GM20431 (cell line): Measurements from ENCODE around the gene CCDC183.
"Not testable (repeated sequence)": the region's sequence is repeated elsewhere in the genome, so short reads cannot be mapped to it uniquely, and the experiment has no call there.

Experiments used
- in situ Hi-C: fragments of 300-500 bp; cut with MseI, MboI; formaldehyde crosslinking; loops from one replicate; pipeline ENCODE4 v1.15.0; 2020; ENCODE audit warnings: low sequenced_read_pairs; ENCODE audit not compliant: unreplicated experiment

Gene CCDC183

DNA sequence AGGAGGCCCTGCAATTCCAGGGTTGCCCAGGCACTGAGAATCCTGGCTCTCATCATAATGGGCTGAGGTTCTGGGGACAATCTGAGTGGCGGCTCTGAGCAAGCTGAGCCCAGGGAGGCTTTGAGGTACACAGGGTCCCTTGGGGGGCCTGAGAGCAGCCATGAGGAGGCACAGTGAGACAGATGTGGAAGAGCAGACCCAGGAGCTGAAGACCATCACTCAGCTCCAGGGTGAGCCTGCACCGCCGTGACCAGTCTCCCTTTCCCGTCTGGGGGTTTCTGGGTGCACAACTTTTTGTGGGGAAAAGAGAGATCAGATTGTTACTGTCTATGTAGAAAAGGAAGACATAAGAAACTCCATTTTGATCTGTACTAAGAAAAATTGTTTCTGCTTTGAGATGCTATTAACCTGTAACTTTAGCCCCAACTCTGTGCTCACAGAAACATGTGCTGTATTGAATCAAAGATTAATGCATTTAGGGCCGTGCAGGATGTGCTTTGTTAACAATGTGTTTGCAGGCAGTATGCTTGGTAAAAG lies at the start of gene CCDC183:
CCDC183 (plus strand) TSS at position 101 of the 537 bp plus-strand sequence; CDS start at position 161, 60 bp downstream.
- in situ Hi-C loops, result no loop called here

DNA sequence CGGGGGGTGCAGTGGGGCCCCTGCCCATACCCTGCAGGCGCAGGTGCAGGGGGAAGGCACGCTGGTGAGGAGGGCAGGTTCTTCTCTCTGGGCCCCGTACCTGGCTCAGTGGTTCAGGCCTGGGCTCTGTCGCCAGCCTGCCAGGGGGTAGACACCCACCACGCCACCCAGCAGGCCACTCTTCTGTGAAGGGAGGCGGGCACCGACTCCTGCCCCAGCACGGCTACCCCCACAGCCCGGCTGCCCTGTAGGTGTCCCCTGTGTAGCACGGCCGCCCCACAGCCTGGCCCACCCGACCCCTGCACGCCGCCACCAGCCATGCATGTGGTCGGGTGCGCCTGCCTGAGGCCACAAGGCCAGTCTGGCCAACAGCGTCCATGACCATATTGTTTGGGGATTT lies 49.5 kb upstream of the CCDC183 start:
- in situ Hi-C loops, result no loop called here

DNA sequence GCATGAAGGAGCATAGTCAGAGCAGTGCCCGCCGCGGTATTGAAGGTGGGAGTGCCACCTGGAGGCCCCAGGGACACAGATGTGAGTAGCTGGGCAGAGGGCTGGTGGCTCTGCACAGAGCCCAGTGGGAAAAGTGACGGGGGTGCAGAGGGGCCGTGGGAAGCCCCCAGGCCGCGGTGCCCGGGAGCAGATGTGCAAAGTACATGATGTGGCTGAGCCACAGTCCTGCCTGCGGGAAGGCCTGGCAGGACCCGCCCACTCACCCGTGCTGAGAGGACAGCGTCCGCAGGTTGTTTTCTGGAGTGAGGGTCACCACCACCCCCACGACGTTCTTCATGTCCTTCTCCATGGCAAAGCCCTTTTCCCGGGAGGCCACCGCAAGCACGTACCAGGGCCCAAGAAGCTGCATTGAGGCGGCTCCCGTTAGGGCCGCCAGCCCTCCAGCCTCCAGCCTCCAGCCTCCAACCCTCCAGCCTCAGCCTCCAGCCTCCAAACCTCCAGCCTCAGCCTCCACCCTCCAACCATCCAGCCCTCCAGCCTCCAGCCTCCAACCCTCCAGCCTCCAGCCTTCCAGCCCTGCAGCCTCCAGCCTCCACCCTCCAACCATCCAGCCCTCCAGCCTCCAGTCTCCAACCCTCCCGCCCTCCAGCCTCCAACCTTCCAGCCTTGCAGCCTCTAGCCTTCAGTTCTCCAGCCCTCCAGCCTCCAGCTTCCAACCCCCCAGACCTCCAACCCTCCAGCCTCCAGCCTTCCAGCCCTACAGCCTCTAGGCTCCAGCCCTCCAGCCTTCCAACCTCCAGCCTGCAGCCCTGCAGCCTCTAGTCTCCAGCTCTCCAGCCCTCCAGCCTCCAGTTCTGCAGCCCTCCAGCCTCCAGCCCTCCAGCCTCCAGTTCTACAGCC lies 48.7 kb upstream of the CCDC183 start:
- in situ Hi-C loops, result no loop called here

DNA sequence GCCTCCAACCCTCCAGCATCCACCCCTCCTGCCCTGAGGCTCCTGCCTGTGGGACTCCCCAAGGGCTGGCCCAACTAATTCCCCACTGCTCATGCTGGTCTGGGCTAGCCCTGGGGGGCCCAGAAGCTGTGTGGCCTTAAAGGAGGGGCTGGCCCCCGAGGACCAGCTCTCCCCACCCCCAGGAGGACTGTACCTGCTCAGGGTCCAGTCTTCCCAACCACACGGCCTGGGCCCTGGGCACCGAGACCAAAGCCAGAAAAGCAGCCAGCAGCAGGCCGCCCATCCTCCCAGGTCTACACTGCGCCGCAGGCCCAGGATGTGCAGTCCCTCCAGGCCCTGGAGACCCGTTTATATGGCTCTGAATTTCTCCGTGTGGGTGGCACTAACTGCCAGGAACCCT lies 47.9 kb upstream of the CCDC183 start, which contains the start of gene LCN6:
LCN6 (minus strand) TSS at position 325 of the 400 bp plus-strand sequence; CDS start at position 283, 42 bp downstream.
- in situ Hi-C loops, result no loop called here

DNA sequence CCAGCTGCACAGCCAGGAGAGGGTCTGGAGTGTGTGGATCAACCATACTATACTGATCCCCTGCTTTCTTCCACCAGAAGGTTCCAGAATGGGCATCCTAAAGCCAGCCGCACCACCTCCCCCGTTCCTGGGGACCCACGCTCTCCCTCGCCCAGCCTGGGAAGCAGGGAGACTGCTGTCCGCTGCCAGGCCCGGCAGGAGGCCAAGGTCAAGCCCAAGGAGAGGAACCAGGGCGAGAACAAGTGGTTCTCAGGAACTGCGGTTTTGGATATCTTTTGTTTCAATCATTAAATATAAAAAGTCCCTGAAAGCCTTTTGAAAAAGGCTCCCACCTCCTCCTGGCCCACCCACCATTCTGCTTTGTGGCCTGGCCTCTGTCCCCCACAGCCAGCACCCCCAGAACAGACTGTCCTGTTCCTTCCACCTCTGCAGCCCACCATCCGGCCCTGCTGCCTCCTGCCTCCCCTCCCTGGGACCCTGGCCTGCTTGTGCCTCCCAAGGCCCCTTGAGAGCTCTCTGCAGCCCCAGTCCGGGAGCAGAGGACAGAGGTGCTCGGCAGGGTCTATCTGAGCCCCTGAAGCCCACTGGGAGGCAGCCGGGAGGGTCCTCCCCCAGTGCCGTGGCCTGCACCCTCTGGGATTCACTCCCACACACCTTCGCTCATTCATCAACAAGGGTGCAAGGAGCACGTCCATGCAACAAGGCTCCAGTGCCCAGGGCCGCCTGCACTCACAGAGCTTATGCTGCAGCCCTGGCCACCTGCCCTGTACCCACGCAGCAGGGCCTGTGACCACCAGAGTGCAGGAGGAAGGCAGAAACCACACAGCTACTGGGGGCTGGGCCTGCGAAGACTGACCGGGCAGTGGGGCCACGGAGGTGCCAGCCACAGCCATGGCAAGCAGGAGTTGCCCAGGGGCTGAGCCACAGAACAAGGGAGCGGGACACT lies 47.2 kb upstream of the CCDC183 start:
- in situ Hi-C loops, result no loop called here

DNA sequence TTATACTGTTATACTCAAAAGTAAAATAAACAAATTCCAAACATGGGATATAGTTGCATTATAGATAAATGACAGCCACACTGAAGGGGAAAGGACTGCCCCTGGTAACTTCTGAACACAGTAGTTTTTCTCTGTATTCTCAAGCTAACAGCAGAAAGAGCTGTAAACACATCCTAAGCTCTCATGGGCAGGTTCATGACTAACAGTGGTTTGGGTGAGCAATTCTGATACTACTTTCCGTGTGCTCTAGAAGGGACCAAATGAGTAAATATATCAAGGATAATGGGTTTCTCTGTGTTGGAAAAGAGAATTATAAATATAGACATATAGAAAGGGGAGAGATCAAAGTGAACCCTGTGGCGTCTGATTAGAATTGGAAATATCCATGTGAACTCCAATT lies 45.6 kb upstream of the CCDC183 start:
- in situ Hi-C loops, result no loop called here

DNA sequence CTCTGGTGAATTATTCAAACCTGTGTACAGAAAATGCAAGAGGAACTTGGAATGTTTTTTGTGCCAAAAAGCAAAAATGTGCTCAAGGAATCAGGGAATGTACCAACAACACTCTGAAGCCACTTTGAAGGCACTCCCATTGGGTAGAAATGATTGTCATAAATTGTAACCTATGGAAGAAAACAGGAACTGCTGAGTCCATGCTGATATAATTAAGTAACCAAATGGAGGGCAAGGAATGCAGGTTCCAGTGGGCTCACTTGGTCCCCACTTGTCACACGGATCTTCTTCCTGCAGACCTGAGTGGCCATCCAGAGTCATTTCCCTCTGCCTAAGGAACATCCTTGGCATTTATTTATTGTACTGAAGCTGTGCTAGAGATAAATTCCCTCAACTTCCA lies 44.9 kb upstream of the CCDC183 start:
- in situ Hi-C loops, result no loop called here

DNA sequence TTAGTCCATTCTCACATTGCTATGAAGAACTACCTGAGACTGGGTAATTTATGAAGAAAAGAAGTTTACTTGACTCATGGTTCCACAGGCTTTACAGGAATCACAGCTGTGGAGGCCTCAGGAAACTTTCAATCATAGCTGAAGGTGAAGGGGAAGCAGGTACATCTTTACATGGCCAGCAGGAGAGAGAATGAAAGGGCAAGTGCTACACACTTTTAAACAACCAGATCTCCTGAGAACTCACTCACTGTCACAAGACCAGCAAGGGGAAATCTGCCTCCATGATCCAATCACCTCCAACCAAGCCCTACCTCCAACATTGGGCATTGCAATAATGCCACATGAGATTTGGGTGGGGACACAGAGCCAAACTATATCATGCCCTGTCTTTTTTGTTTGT lies 44.3 kb upstream of the CCDC183 start:
- in situ Hi-C loops, result no loop called here

DNA sequence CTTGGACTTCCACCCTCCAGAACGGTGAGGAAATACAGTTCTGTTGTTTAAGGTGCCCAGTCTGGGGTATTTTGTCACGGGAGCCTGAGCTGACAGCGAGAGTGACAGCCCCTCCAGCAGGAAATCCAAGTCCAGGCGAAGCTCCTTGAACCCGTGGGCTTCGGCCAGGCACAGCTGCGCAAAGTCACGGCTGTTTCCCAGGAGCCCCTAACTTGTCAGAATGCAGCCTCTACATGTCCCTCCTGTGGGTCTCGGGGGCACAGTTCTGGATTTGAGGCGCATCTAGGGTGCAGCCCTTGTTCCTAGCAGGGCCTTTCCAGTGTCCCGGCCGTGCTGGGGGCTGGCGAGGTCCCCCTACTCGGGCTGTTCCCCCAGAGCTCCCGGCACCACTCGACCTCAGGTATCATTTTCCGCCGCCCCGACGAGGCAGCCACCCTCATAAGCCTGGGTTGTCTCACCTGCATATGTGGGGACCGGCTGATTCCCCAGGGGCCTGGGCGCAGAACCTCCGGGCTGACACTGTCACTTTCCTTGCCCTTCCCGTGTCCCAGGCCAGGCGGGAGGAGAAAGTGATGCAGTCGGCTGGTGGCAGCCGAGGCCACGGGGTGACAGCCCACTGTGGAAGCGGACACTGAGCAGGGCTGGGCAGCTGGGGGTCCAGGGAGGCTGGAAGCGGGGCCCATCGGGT lies 42.6 kb upstream of the CCDC183 start:
- in situ Hi-C loops, result no loop called here

DNA sequence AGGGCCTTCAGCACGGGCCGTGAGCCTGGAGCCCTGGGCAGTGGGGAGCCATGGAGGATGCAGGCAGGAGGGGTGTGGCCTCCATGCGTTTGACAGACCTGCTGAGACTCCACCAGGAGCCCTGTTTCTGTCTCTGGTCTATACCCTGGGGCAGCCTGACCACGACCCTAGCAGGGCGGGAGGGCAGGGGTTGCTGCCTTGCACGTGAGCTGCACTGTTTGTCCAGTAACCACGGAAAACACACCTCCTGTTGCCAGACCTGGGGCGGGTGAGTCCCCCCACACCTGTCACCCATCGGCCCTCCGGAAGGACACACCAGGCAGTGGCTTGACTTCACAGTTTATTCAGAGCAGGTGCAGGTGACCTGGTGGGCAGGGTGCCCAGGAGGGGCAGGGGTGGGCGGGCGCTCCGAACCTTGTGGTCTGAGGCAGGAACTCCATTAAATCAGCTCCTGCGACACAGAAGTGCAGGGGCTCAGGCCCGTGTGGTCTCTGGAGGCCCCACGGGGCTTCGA lies 42.0 kb upstream of the CCDC183 start:
- in situ Hi-C loops, result no loop called here

DNA sequence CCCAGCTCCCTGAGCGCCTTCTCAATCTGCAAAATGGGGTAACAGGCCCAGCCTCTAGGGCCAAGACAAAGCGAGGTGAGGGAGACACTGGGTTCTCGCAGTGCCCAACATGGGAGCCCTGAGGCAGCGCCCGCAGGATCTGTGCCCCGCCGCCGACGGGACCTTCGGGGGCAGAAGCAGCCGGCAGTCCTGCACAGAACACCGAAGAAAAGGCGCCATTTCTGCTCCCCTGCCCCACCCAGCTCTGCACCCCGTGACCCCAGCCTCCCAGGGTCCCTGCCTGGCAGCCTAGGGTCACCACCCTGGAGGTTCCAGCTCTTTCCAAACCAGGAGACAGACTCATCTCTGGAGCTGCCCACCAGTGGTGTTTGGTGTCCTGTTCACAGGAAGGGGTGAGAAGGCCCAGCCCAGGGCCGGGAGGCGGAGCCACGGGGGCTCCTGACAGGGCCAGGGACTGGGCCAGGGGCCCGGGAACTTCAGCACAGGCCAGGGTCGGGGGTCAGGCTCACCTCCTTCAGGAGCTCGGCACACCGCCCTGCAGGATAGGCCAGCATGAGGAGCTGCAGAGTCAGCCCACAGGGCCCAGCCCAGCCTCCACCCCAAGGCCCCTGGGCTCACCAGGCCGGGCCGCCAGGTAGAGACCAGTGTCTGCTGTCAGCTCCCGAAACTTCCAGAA lies 41.4 kb upstream of the CCDC183 start:
- in situ Hi-C loops, result no loop called here

DNA sequence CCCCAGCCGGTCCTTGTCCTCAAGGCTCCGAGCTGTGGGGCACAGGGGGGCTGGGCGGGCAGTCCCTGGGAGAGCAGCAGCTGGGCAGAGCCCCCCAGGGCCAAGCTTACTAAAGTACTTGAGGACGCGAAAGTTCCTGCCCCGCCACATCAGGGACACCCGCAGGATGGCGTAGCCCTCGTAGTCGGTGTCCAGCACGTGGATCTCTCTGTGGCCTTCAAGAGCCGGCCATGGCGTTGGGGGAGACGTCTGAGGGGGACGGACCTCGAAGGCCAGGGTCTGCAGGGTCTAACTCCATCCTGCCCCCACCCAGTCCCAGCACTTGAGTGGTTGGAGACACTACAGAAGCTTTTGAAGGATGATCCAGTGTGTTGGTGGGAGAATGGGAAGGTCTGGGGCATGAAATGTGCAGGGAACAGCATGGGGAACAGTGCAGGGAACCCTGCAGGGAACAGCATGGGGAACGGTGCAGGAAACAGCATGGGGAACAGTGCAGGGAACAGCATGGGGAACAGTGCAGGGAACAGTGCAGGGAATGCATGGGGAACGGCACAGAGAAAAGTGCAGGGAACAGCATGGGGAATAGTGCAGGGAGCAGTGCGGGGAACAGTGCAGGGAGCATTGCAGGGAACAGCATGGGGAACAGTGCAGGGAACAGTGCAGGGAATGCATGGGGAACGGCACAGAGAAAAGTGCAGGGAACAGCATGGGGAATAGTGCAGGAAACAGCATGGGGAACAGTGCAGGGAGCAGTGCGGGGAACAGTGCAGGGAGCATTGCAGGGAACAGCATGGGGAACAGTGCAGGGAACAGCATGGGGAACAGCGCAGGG lies 40.6 kb upstream of the CCDC183 start:
- in situ Hi-C loops, result not testable (repeated sequence)

DNA sequence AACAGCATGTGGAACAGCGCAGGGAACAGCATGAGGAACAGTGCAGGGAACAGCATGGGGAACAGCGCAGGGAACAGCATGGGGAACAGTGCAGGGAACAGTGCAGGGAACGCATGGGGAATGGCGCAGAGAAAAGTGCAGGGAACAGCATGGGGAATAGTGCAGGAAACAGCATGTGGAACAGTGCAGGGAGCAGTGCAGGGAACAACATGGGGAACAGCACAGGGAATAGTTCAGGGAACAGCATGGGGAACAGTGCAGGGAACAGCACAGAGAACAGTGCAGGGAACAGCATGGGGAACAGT lies 40.1 kb upstream of the CCDC183 start:
- in situ Hi-C loops, result no loop called here

DNA sequence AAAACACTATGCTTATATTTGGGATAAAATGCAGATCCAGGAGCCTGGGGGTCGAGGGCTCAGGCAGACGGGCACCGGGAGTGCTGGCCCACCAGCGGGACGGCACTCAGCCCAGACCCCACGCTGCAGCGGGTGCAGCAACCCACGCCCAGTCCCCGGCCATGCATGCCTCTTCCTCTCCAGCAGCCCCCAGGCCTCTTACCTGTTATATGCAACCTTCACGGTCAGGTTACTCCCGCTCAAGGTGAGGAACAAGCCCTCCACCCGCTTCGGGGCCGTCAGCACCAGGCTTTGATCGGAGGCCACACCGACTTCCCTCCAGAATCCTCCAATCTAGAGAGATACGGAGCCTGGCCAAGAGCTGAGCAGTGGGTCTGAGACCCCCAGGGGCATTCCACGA lies 39.3 kb upstream of the CCDC183 start:
- in situ Hi-C loops, result no loop called here

DNA sequence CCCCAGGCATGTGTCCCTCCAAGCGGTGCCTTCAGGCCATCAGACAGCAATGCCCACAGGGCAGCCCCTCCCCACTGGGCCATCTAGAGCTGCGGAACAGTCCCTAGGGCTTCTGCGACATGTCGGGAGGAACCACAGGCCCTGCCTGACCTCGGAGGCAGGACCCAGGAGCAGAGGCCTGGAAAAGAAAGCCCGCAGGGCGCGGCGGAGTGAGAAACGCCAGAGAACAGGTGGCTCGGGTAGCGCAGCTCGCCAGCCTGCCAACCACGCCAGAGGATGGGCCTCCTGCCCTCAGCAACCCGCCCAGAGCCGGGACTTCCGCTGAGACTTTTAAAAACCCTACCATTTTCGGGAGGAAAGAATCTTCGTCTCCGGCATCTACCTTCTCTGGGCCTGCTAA lies 38.8 kb upstream of the CCDC183 start:
- in situ Hi-C loops, result no loop called here

DNA sequence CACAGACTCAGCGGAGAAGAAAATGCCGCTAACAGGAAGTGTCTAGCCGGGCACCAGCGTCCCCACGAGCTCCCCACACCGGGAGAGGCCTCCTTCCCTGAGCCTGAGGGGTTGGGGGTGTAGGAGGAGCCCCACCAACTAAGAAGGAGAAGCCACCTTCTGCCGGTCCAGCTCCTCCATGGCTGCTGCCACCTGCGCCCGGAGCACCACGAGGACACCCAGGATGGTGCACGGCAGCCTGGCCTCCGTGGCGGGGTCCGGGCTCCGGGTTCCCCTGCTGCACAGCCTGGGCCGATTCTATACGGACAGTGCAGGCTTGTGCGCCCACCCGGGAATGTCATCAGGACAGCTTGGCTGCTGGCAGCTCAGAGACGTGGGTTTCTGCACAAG lies 38.4 kb upstream of the CCDC183 start:
- in situ Hi-C loops, result no loop called here

DNA sequence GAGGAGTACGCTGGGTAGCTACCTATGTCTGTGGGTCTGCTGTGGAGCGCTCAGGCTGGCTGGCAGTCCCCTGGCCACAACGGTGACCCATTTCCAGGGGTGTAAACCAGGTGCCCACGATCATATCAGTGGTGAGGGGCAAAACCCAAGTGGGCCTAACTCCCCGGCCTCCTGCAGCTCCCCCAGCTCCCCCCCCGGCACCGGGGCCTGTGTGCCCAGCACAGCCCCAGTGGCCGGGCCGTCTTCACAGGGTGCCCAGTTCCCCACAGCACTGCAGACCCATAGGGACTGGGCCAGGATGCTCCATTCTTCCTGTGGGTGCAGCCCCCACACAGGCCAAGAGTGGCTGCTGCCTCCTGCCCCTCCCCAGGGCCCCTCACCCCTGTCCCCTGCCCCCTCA lies 37.1 kb upstream of the CCDC183 start:
- in situ Hi-C loops, result no loop called here

DNA sequence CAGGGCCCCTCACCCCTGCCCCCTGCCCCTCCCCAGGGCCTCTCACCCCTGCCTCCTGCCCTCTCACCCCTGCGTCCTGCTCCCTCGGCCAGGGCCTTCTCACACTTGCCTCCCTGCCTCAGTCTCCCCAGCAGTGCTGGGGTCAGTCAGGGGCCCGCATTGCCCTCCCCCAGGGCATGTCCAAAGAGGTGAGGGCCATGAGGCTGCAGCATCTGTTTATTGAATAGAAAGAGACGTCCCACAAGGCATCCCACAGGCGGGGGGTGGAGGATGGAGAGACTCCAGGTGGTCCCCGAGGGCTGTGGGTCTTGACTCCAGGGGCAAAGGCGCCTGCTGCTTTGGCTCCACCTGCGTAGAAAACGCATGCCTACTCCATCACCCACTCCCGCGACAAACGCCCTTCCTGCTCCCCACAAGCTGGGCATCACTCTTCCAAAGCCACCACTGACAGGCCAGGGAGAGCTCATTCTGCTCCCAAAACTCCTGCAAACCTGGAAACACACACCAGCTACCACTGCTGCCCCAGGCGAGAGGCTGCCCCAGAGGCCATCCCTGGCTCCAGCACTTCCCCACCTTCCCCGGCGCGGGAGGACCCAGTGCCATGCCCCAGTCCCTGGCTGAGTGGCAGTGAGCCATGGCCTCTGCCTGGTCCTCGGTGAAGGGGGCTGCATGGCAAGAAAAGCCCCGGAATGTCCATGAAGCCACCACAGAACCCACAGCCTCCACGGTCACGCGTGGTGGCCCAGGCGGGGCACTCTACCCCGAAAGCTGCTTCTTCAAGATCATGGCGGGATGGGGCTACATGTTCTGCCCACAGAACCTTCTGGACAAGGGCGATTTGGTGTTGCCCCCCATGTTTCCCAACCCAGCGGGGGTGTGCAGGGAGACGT lies 36.5 kb upstream of the CCDC183 start:
- in situ Hi-C loops, result no loop called here
